ENCODE data around the gene DENND1A.

GRCh38 chr9:123738648-123739047, 191.3 kb downstream of the DENND1A start:
- TF ChIP-seq CTCF (IDR thresholded peaks at IDR 0.05) (no peak), EP300 (IDR thresholded peaks at IDR 0.05) (no peak), POLR2AphosphoS5 (IDR thresholded peaks at IDR 0.05) (no peak), POLR2A (IDR thresholded peaks at IDR 0.05) (no peak)
